Smooth muscle cell (in vitro differentiated cells): ENCODE measurements around the gene AKIRIN2. TPM values are rescaled to one million over a fixed set of nuclear protein-coding genes. Genes with fewer than 3 reads are reported as not detected.
"Not testable (repeated sequence)": the region's sequence is repeated elsewhere in the genome, so short reads cannot be mapped to it uniquely, and the experiment has no call there.

Experiments used
- DNase-seq: peaks from one replicate; lab custom pipeline; 2025; ENCODE audit not compliant: unreplicated experiment; lab: John Stamatoyannopoulos, UW
- H2AFZ ChIP-seq: fragments of 200-600 bp; sonication (generic); 2 replicates; pipeline ENCODE4 v1.6.0; 2016; ENCODE audit warnings: antibody characterized with exemption, low read depth, mild to moderate bottlenecking
- H3F3A ChIP-seq: fragments of 200-600 bp; sonication (generic); 2 replicates; pipeline ENCODE4 v1.6.0; 2017; ENCODE audit warnings: antibody characterized with exemption, low read depth
- H3K27ac ChIP-seq: fragments of 200-600 bp; sonication (generic); 2 replicates; pipeline ENCODE4 v1.5.1; 2016; ENCODE audit warnings: low read depth, mild to moderate bottlenecking
- H3K27me3 ChIP-seq: fragments of 200-600 bp; sonication (generic); 2 replicates; pipeline ENCODE4 v1.6.1; 2016; ENCODE audit warnings: low read depth, mild to moderate bottlenecking
- H3K36me3 ChIP-seq: fragments of 200-600 bp; sonication (generic); 2 replicates; pipeline ENCODE4 v1.5.1; 2016; ENCODE audit warnings: low read depth
- H3K4me1 ChIP-seq: fragments of 200-600 bp; sonication (generic); 2 replicates; pipeline ENCODE4 v1.5.1; 2016; ENCODE audit warnings: low read depth
- H3K4me2 ChIP-seq: fragments of 200-600 bp; sonication (generic); 2 replicates; pipeline ENCODE4 v1.6.0; 2016; ENCODE audit warnings: mild to moderate bottlenecking
- H3K4me3 ChIP-seq: fragments of 200-600 bp; sonication (generic); 2 replicates; pipeline ENCODE4 v1.5.1; 2016; ENCODE audit warnings: mild to moderate bottlenecking
- H3K79me2 ChIP-seq: fragments of 200-600 bp; sonication (generic); 2 replicates; pipeline ENCODE4 v1.6.0; 2016; ENCODE audit warnings: low read depth, mild to moderate bottlenecking
- H3K9ac ChIP-seq: fragments of 200-600 bp; sonication (generic); 2 replicates; pipeline ENCODE4 v1.6.0; 2016; ENCODE audit warnings: low read depth
- H3K9me3 ChIP-seq: fragments of 200-600 bp; sonication (generic); replicated peaks from 2 replicates; pipeline ENCODE4 v1.5.1; 2016; ENCODE audit warnings: low read depth
- H4K20me1 ChIP-seq: fragments of 200-600 bp; sonication (generic); 2 replicates; pipeline ENCODE4 v1.6.0; 2016; ENCODE audit warnings: low read depth
- WGBS: methylation state at CpG from one replicate; pipeline ENCODE4 v1.1.7; 2016; ENCODE audit warnings: low lambda C conversion rate; 5-methylcytosine and 5-hydroxymethylcytosine counted together
- polyA plus RNA-seq: library from polyadenylated mRNA; unstranded; fragments of >200 nt; fragmentation: Nextera tagmentation; extraction: Ambion mirVana; gene quantifications from 2 replicates; pipeline ENCODE4 v1.2.1, GENCODE V29; 2016
- total RNA-seq: library from RNA; depleted of rRNA; stranded (reverse); fragments of >200 nt; gene quantifications from 2 replicates; pipeline ENCODE4 v1.2.3, GENCODE V29; 2014
- TF ChIP-seq, protein P1 (sequence below): fragments of 200-600 bp; sonication (generic); IDR thresholded peaks from 2 replicates; pipeline ENCODE4 v1.5.1; 2017; ENCODE audit warnings: borderline replicate concordance, mild to moderate bottlenecking, antibody characterized with exemption; ENCODE audit not compliant: insufficient read depth, poor library complexity, severe bottlenecking

AKIRIN2 gene
- total and polyA plus RNA-seq, 2 experiments from 2014 or later: 29.6 to 60.3 TPM

DNA sequence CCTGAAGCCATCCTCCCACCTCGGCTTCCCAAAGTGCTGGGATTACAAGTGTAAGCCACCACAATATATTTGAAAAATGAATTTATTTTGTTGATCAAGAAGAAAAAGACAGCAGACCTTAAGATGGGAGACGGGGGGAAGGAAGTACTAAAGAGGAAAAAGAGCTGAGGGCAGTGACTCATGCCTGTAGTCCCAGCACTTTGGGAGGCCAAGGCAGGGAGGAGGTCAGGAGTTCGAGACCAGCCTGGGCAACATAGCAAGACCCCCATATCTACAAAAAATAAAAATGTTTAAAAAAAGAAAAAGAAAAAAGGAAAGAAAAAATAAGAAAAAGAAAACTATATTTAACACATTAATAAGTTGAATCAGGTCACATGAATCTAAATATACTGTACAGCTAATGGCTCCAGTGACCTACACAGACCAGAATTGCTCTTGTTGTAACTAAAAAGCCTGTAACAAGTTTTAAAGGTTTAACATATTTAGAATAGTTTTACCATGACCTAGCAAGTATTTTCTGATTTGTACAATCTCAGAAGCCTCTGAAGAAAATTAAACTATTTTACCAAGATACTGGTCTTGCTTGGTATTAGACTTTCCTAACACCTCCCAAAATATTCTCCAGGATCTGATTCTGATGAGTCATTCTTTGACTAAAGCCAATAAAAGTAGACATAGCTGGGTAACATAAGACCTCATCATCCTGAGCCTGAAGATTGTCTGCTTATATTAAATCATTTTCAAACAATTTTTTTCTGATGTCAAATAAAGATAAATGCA, 4.3 kb upstream of the AKIRIN2 start:
- Histone ChIP-seq H3K9ac (no peak overlapping the region), H3K27ac (peak overlapping the region; percentile 55), H3K9me3 (no peaks in the 10 kb centered on the region), H3K79me2 (peaks cover 6% of the 10 kb centered on the region), H3K4me1 (no peaks in the 10 kb centered on the region), H3F3A (peaks cover 12% of the 10 kb centered on the region), H3K4me2 (no peak overlapping the region), H2AFZ (no peak overlapping the region), H4K20me1 (no peaks in the 10 kb centered on the region), H3K4me3 (no peak overlapping the region), H3K36me3 (no peaks in the 10 kb centered on the region), H3K27me3 (no peaks in the 10 kb centered on the region)
- TF ChIP-seq, protein P1, sequence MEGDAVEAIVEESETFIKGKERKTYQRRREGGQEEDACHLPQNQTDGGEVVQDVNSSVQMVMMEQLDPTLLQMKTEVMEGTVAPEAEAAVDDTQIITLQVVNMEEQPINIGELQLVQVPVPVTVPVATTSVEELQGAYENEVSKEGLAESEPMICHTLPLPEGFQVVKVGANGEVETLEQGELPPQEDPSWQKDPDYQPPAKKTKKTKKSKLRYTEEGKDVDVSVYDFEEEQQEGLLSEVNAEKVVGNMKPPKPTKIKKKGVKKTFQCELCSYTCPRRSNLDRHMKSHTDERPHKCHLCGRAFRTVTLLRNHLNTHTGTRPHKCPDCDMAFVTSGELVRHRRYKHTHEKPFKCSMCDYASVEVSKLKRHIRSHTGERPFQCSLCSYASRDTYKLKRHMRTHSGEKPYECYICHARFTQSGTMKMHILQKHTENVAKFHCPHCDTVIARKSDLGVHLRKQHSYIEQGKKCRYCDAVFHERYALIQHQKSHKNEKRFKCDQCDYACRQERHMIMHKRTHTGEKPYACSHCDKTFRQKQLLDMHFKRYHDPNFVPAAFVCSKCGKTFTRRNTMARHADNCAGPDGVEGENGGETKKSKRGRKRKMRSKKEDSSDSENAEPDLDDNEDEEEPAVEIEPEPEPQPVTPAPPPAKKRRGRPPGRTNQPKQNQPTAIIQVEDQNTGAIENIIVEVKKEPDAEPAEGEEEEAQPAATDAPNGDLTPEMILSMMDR: no peak
- 90% methylated on average over 3 of the region's 3 CpGs for WGBS
- DNase-seq: no peak

DNA sequence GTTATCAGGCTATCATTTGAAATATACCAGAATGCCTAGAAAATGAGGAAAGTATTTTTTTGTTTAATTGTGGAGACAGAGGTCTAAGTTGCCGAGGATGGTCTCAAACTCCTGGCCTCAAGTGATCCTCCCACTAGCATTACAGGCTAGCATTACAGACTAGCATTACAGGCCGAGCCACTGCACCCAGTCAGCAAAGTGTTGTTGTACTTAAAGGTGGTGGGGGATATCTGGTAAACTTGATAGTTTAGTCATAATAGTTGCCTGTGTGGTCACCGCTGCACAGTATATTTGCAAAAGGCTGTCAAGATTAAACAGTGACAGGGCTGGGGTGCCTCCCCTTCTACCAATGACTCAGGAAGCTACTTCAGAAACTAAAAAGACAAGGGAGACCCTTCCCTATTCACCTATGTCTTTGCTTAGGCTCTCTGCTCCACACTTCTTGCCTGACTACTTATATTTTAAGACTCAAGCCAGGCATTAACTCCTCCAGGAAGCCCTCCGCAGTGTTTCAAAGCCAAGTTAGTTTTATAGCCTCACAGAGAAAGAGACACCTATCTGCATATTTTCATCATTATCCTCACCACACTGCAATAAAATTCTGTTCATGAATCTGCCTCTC, 3.1 kb upstream of the AKIRIN2 start:
- Histone ChIP-seq H2AFZ (peak overlapping the region; percentile 77), H3K4me2 (no peak overlapping the region), H3K36me3 (no peaks in the 10 kb centered on the region), H3K9me3 (no peaks in the 10 kb centered on the region), H3F3A (peaks cover 12% of the 10 kb centered on the region), H3K9ac (no peak overlapping the region), H3K79me2 (peaks cover 18% of the 10 kb centered on the region), H3K27ac (peak overlapping the region; percentile 55), H3K4me3 (no peak overlapping the region), H3K27me3 (no peaks in the 10 kb centered on the region), H3K4me1 (no peaks in the 10 kb centered on the region), H4K20me1 (peaks cover 11% of the 10 kb centered on the region)
- TF ChIP-seq, protein P1: no peak
- 39% methylated on average over 4 of the region's 4 CpGs for whole genome bisulfite sequencing
- DNase-seq: no peak

DNA sequence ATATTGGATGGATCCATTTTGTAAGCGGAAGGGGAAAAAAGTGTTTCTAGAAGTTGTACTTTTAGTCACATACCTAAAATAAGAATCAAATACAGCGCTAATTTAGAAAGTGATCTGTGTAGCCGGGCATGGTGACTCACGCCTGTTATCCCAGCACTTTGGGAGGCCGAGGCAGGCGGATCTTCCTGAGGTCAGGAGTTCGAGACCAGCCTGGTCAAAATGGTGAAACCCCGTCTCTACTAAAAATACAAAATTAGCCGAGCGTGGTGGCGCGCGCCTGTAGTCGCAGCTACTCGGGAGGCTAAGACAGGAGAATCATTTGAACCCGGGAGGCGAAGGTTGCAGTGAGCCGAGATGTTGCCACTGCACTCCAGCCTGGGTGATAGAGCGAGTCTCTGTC, 1.0 kb upstream of the AKIRIN2 start:
- not testable (repeated sequence) for DNase-seq, H3K36me3 ChIP-seq, H3K9me3 ChIP-seq, H3K27me3 ChIP-seq
- Histone ChIP-seq H2AFZ (peak overlapping the region; percentile 85), H3K4me2 (peak overlapping the region; percentile 86), H3F3A (peaks cover 12% of the 10 kb centered on the region), H4K20me1 (peaks cover 33% of the 10 kb centered on the region), H3K79me2 (peaks cover 39% of the 10 kb centered on the region), H3K27ac (peak overlapping the region; percentile 87), H3K4me3 (peak overlapping the region; percentile 88), H3K4me1 (peaks cover 14% of the 10 kb centered on the region), H3K9ac (peak overlapping the region; percentile 57)
- WGBS: 74% methylated on average over 19 of the region's 19 CpGs

DNA sequence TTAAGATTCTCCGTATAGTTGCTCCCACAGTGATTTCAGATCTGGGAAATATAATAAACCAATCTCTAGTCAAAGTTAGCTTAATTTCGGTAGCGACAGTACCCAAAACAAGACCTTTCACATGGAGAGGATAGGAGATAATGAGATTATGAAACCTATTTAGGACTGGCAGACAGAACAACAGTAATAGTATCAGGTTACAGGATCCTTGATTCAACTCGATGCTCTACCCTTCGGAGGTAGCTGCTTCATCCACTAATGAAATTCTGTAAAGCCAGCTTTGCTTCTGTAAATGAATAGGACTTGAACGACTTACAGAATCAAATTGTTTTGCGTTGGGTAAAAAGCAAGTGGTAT, 534 bp upstream of the AKIRIN2 start:
- no peaks in the 10 kb centered on the region for H3K27me3 ChIP-seq
- peak overlapping the region; percentile 88 for H3K4me3 ChIP-seq
- TF ChIP-seq, protein P1: no peak
- 1% methylated on average over 7 of the region's 7 CpGs for WGBS
- peak overlapping the region; percentile 85 for H2AFZ ChIP-seq
- H3K79me2 ChIP-seq: peaks cover 44% of the 10 kb centered on the region
- peaks cover 12% of the 10 kb centered on the region for H3F3A ChIP-seq
- no peaks in the 10 kb centered on the region for H3K9me3 ChIP-seq
- H3K9ac ChIP-seq: peak overlapping the region; percentile 57
- H4K20me1 ChIP-seq: peaks cover 38% of the 10 kb centered on the region
- H3K4me2 ChIP-seq: peak overlapping the region; percentile 86
- DNase-seq: no peak
- no peaks in the 10 kb centered on the region for H3K36me3 ChIP-seq
- peak overlapping the region; percentile 87 for H3K27ac ChIP-seq
- peaks cover 19% of the 10 kb centered on the region for H3K4me1 ChIP-seq
